HEK293T (cell line): ENCODE data around the gene GABRB1.

Source experiments
- ARNT ChIP-seq: fragments of 450-650 bp; IDR thresholded peaks from 2 replicates; pipeline ENCODE4 v1.6.1; 2017; ENCODE audit warnings: mild to moderate bottlenecking
- BHLHE40 ChIP-seq: fragments of 450-650 bp; IDR thresholded peaks from 2 replicates; pipeline ENCODE4 v1.6.1; 2016; ENCODE audit warnings: mild to moderate bottlenecking, moderate library complexity, borderline replicate concordance
- FOXM1 ChIP-seq: fragments of 450-650 bp; IDR thresholded peaks from 2 replicates; pipeline ENCODE4 v1.6.1; 2017; ENCODE audit warnings: mild to moderate bottlenecking, borderline replicate concordance
- HDGF ChIP-seq: fragments of 450-650 bp; IDR thresholded peaks from 2 replicates; pipeline ENCODE4 v1.6.1; 2017; ENCODE audit warnings: antibody characterized with exemption, borderline replicate concordance
- L3MBTL2 ChIP-seq: fragments of 450-650 bp; conservative IDR thresholded peaks from 2 replicates; pipeline ENCODE4 v1.6.1; 2016; ENCODE audit warnings: mild to moderate bottlenecking
- PKNOX1 ChIP-seq: fragments of 450-650 bp; IDR thresholded peaks from 2 replicates; pipeline ENCODE4 v1.6.1; 2016
- SP1 ChIP-seq: fragments of 450-650 bp; IDR thresholded peaks from 2 replicates; pipeline ENCODE4 v1.6.1; 2017
- TARDBP ChIP-seq: fragments of 450-650 bp; IDR thresholded peaks from 2 replicates; pipeline ENCODE4 v1.6.1; 2016

DNA sequence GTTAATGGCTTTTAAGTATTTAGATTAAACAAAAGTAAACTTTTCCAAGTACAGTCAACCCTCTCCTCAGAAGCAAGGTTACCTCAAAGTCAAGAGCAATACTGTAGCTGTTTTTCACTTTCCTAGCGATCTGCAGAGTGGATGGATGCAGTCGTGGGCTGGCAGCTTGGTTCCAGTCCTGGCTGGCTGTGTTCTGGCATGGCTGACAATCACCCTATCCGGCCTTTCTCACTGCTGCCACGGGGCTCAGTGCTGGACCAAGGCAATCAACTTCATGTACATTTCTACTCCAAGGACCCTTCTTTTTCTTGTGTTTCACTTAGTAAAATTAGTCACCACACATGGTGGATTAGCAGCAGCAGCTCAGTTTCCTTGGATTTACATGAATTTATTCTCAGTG is 208.3 kb downstream of the GABRB1 start:
- no peak for TF ChIP-seq ARNT
- TF ChIP-seq PKNOX1 = no peak
- no peak for TF ChIP-seq HDGF
- no peak for TF ChIP-seq SP1
- no peak for TF ChIP-seq L3MBTL2
- no peak for TF ChIP-seq BHLHE40
- no peak for TF ChIP-seq TARDBP
- no peak for TF ChIP-seq FOXM1
